ENCODE measurements around the gene CUBN.

GRCh38 chr10:16947069-16947468 lies 182.5 kb downstream of the CUBN start:
- TF ChIP-seq EZH2 (IDR thresholded peaks at IDR 0.05; ENCODE audit: insufficient read depth, poor library complexity, severe bottlenecking) = no peak
- TF ChIP-seq EZH2phosphoT487 (IDR thresholded peaks at IDR 0.05; ENCODE audit: insufficient read depth, low read depth) = no peak
